Stimulated activated CD4-positive, alpha-beta T cell treated with anti-CD3 and anti-CD28 coated beads, Interleukin-1b, Interleukin-23, amount 100 ng/mL, for 4 hours (primary cell): ENCODE results near the gene XIRP1.
A peak's percentile ranks its signal among the peaks of the same experiment; 100 is the strongest.

ENCODE experiments used
- DNase-seq, 2 donors: peaks; one replicate each; pipeline ENCODE4 v3.0.0-alpha.2; 2020; ENCODE audit warnings: low read depth in 2 of 2

XIRP1 gene

GRCh38 chr3:39210078-39210477 is 17.7 kb upstream of the XIRP1 start:
- DNase-seq = no peak

GRCh38 chr3:39209329-39209970 is 17.1 kb upstream of the XIRP1 start:
- no peak for DNase-seq

DNA sequence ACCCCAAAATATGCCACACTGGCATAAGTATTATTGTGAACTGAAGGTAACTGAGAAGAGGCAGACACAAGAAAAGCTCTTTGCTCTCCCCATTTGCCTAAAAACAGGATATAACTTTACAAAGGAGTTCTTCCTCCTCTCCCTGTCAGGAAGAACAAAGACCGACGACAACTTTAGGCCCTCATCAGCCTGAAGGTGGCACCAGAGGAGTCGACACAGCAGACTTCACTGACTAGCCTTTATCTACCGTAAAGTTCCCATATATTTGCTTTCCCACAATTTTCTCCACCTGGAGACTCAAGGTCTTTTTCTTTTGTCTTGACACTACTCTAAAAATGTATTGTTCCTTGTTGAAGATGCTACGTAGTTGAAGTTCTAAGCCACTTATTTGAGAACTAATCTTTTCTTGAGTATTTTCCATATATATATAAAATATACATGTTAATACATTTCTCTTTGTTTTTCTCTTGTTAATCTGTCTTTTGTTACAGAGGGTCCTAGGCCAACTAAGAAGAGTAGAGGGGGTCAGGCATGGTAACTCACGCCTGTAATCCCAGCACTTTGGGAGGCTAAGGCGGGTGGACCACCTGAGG is 16.2 kb upstream of the XIRP1 start:
- DNase-seq = no peak

DNA sequence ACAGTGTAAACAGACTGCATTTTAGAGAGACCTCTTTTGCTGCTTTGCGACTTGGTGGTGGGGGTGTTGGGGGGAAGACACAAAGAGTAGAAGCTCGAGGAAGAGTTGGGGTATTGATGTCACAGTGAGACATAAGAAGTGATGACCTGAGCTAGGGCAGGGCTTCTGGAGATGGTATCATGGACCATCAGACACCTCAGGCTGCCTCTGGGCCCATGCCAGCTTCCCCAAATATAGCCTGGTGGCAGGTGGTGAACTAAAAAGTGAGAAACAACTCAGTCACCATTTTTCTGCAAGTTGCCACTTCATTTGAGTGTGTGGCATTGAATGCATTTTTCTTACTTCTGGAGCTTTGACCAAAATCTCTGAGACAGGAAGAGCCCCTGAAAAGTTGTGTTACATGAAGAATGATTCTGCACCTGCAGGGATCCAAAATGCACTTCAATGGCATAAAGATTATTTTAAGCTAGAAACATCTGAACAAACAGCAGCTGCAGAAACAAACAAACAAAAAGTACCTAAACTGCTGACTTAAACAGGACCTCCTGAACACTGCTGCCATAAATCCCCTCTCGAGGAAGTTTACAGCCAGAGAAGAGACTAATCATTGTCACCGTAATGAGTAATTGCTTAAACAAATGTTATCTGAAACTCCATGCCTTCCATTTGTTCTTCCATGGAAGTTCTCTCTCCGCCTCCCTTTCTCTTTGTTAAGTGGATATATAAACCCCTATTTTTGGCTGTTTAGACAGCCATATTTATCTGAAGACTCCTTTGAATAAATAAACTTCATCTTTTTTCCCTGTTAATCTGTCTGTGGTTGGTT is 15.2 kb upstream of the XIRP1 start:
- DNase-seq = no peak

GRCh38 chr3:39205919-39206516 is 13.6 kb upstream of the XIRP1 start:
- DNase-seq = no peak

DNA sequence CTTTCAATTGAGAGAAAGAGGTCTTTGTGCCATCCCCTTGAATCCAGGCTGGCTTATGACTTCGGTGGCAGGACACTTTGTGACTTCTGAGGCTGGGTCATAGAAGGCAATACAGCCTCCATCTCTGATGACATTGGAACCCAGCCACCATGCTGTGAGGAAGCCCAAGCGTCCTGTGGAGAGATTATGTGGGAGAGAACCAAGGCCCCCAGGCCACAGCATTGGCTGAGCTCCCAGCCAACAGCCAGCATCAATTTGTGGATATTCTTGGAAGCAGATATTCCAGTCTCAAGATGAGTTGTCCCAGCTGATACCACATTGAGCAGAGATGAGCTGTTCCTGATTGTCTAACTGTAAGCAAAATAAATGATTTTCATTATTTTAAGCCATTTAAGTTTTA is 12.7 kb upstream of the XIRP1 start:
- no peak for DNase-seq

- no peak for DNase-seq
These were observed 11.5 kb upstream of the XIRP1 start for GRCh38 chr3:39203860-39204259.

- DNase-seq = no peak
These were observed 11.0 kb upstream of the XIRP1 start for GRCh38 chr3:39203402-39203801.

- DNase-seq = no peak
These were observed 9.7 kb upstream of the XIRP1 start for GRCh38 chr3:39202094-39202493.

DNA sequence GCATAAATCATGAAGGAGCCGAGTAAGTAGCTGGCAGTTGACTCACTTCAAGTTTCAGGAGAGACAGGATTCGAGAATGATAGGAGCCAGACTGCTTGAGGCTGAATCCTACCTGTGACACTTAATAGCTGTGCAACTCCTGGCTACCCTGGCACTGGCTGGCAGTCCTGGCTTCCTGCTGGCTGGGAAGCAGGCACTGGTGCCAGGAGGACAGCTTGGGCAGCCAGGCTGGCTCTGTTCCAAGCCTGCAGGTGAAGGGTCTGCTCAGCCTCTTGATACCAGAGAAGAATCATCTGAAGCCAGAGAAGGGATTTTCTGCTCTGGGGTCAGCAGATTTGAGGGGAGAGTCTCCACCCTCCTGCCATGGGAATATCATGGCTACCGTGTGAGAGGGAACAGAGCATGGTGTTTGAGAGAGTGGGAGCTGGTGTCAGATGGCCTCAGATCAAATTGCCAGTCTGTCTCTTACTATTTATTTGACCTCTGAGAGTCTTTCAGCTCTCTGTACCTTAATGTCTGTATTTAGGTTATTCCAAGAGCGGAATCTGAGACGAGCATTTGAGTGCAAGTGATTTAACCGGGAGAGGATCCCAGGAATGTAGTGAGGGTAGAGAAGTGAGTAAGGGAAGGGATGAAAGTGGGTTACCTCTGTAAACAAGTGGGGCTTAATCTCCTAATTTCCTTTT is 4.4 kb upstream of the XIRP1 start:
- DNase-seq = no peak

DNA sequence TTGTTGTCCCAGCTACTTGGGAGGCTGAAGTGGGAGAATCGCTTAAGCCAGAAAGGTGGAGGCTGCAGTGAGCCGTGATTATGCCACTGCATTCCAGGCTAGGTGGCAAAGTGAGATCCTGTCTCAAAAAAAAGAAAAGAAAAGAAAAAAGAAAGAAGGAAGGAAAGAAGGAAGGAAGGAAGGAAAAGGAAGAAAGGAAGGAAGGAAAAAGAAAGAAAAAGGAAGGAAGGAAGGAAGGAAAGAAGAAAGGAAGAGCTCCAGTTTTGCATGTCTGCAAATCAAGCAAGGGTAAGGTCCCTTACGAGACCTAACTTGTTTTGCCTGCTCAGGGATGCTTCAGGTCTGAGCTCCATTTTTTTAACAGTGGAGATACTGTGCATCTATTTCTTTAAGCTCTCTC is 3.6 kb upstream of the XIRP1 start:
- no peak for DNase-seq

- no peak for DNase-seq
These were observed 996 bp upstream of the XIRP1 start for GRCh38 chr3:39193391-39193790.

DNA sequence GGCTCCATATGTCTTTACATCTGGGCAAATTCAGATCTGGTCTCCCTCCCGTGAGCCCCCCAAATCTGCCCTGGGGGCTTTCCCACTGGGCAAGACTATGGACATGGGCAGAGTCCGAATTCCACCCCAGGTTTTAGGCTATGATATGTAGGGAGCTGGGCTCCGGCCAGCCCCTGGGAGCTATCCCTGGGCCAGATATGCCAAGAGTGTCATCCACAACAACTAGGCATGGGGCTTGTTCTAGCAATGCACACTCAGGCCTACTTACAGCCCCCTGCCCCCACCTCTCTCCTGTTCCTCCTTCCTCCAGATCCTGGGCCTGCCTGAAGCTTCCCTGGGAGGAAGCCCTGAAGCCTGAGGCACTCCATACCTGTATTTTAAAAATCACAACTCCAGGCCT is 622 bp downstream of the XIRP1 start:
- DNase-seq = no peak

- no peak for DNase-seq
These were observed 1.3 kb downstream of the XIRP1 start for GRCh38 chr3:39191111-39191510.

DNA sequence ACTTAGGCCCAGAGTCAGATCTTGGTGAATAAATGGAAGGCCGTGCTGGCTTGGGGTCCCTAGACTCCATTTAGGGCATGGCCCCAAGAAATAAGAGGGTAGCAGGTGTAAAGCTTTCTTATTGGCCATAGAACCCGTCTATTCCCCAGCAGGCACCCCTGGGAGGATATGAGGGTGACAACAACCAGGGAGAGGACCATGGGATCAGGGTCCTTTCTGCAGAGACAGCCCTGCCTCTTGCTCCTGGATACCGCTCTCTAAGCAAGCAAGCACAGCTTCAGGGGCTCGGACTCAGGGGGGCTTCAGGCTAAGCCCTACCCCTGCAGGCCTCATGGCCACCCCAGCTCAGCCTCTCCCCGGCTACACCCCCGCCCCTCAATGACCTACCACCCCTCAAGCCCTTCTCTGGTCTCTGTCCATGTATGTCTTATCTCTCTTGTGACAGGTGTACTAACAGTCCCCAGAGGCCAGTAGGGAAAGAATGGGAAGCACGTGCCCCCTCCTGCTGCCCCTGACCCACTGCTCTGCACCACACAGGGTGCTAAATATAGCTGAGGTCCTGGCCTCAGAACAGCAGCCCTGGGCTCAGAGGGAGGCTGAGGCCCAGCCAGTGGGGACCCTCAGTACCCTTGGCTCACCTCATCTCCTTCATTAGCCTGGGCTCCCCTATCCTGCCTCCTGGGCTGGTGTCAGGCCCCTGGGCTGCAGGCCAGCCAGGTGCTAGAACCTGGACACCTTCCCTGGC is 1.9 kb downstream of the XIRP1 start:
- no peak for DNase-seq

DNA sequence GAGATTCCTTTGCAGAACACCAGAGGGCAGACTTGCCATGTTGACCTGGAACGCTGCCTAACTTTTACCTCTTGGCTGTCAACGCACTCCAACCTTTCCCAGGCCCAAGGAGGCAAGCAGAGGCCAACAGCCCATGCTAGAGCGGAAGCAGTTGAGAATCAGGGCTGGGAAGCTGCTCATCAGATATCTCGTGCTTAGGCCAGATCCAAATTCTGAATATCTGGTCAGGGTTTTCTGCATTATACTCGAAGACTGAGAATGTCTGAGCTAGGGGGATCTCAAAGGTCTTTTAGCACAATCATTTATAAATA is 2.5 kb downstream of the XIRP1 start:
- DNase-seq = peak; percentile 22 to 49

- no peak for DNase-seq
These were observed 3.0 kb downstream of the XIRP1 start for GRCh38 chr3:39189150-39189958.

- no peak for DNase-seq
These were observed 3.9 kb downstream of the XIRP1 start for GRCh38 chr3:39188271-39189149.

DNA sequence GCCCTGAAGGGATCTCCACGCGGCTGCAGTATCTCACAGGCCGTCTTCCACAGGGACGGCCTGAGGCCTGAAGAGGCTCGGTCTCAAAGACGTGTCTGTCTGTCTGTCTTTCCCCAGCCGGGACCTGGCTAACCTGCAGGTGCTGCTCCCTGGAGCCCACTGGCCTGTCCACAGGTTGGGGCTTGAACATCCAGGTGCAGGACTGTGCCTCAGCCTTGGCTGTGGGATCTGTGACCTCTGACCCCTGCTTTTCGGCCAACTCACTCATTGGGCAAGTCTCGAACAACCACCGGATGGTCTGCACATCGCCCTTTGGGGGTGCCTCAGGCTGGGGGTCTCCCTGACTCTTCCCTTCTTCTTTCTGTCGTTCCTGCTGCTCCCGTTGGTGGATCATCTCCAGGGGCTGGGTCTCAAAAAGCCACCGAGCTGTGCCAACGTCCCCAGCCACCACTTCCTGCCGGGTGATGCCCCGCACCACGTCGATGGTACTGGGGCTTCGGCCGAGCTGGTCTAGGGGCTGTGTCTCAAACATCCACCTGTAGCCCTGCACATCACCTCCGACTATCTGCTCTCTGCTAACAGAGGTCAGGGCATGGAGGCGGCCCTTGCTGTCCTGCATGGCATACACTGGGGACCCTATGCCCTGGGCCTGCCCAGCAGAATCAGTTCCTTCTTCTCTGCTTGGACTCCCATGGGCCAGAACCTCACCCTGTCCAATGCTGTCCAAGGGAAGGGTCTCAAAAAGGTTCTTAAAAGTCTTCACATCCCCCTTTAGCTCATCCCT is 4.8 kb downstream of the XIRP1 start:
- DNase-seq = no peak
